NCI-H2107 (cell line): ENCODE data around the gene PRAMEF13.
"Not testable (repeated sequence)": the region's sequence is repeated elsewhere in the genome, so short reads cannot be mapped to it uniquely, and the experiment has no call there.

Experiments
- DNase-seq: peaks from one replicate; lab custom pipeline; 2025; lab: John Stamatoyannopoulos, UW

Gene PRAMEF13

GRCh38 chr1:13201309-13201708 is at the start of gene PRAMEF13:
Gene PRAMEF13, minus strand, starts transcription at chr1:13201409. Its CDS starts 1,820 bp downstream, at chr1:13199589.
- not testable (repeated sequence) for DNase-seq

GRCh38 chr1:13247122-13247521 is 45.9 kb upstream of the PRAMEF13 start:
- not testable (repeated sequence) for DNase-seq

- DNase-seq: not testable (repeated sequence)
Measured at GRCh38 chr1:13246554-13246871, 45.3 kb upstream of the PRAMEF13 start.

GRCh38 chr1:13245841-13246553 is 44.8 kb upstream of the PRAMEF13 start:
- DNase-seq: not testable (repeated sequence)

GRCh38 chr1:13243536-13244263 is 42.5 kb upstream of the PRAMEF13 start:
- not testable (repeated sequence) for DNase-seq

- not testable (repeated sequence) for DNase-seq
Measured at GRCh38 chr1:13239633-13240032, 38.4 kb upstream of the PRAMEF13 start.

- not testable (repeated sequence) for DNase-seq
Measured at GRCh38 chr1:13237572-13237971, 36.4 kb upstream of the PRAMEF13 start.

- not testable (repeated sequence) for DNase-seq
Measured at GRCh38 chr1:13234057-13234456, 32.8 kb upstream of the PRAMEF13 start.

GRCh38 chr1:13232056-13232455 is 30.8 kb upstream of the PRAMEF13 start:
- DNase-seq: not testable (repeated sequence)

GRCh38 chr1:13231061-13231750 is 30.0 kb upstream of the PRAMEF13 start:
- DNase-seq: not testable (repeated sequence)

GRCh38 chr1:13230601-13231000 is 29.4 kb upstream of the PRAMEF13 start:
- DNase-seq: not testable (repeated sequence)

- DNase-seq: not testable (repeated sequence)
Measured at GRCh38 chr1:13230096-13230495, 28.9 kb upstream of the PRAMEF13 start.

GRCh38 chr1:13228343-13228781 is 27.2 kb upstream of the PRAMEF13 start:
- DNase-seq: no peak

- DNase-seq: not testable (repeated sequence)
Measured at GRCh38 chr1:13227271-13228055, 26.3 kb upstream of the PRAMEF13 start.

- DNase-seq: not testable (repeated sequence)
Measured at GRCh38 chr1:13225675-13226204, 24.5 kb upstream of the PRAMEF13 start, which contains the start of gene PRAMEF18. Gene PRAMEF18, minus strand, starts transcription at chr1:13226154. Its CDS starts 48 bp downstream, at chr1:13226106.

GRCh38 chr1:13224480-13225060 is 23.4 kb upstream of the PRAMEF13 start:
- DNase-seq: no peak

- DNase-seq: not testable (repeated sequence)
Measured at GRCh38 chr1:13222788-13223187, 21.6 kb upstream of the PRAMEF13 start.

GRCh38 chr1:13219203-13219602 is 18.0 kb upstream of the PRAMEF13 start:
- DNase-seq: not testable (repeated sequence)

GRCh38 chr1:13216619-13217018 is 15.4 kb upstream of the PRAMEF13 start:
- DNase-seq: not testable (repeated sequence)

GRCh38 chr1:13208712-13209111 is 7.5 kb upstream of the PRAMEF13 start:
- DNase-seq: not testable (repeated sequence)

- not testable (repeated sequence) for DNase-seq
Measured at GRCh38 chr1:13171548-13171947, 29.7 kb downstream of the PRAMEF13 start, which contains the start of gene PRAMEF9. Gene PRAMEF9, plus strand, starts transcription at chr1:13171848. Its CDS starts 3,433 bp downstream, at chr1:13175281.
